NCI-H2196 treated with DMSO at 0.1 percent for 48 hours (cell line): Measurements from ENCODE around the gene NTRK2.

ENCODE experiments used
- DNase-seq: peaks from one replicate; lab custom pipeline; 2025; ENCODE audit not compliant: unreplicated experiment; lab: John Stamatoyannopoulos, UW

The NTRK2 gene

DNA sequence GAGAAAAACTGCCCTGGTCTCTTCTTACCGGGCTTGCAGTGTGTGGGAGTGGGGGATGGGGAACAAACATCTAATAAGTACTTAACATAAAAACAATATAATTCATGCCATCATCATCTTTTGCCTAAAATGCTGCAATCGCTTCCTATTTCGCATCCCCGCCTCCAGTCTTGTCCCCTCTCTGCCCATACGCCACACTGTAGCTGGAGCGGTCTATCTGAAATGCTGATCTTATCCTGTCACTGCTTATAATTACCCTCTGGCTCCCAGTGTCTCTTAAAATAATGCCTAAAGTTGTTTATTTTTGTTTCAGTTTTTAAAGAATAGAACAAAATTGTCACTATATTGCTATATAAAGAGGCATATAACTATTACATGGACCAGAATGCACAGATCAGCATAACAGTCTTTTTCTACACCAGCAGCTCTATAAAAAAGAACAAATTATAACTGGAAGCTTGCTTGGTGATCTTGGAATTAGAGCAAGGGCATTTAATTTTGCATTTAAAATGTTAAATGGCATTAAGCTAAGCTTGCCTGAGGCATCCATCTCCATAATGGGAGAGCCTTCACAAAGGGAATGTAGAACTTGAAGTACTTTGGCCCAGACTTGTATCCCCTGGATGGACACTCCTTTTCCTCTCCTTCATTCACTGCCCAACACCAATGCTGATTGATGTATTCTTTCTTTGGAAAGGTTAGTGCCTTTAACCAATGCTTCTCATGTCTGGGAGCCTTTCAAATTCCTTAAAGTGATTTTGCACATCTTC is 12.2 kb downstream of the NTRK2 start:
- DNase-seq, result no peak

DNA sequence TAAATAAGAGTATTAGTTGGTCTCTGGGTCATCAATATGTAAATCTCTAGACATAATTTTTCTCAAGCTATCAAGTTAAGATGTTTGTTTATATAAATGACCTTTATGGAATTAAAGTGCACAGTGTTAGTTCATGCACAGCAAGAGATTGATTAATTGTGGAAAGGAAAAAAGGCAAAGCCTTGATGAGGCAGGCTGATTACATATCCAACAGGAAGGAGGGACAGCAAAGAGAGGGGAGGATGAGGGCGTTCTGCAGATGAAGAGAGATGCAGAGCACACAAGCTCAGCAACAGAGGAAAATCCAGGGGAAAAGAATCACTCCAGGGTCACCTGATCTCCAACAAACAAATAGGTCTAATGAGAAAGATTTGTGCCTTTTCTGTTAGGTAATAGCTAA is 16.5 kb downstream of the NTRK2 start:
- no peak for DNase-seq

GRCh38 chr9:84688956-84689355 is 19.4 kb downstream of the NTRK2 start:
- no peak for DNase-seq

- DNase-seq, result no peak
These were observed 22.1 kb downstream of the NTRK2 start for GRCh38 chr9:84691634-84692033.

- no peak for DNase-seq
These were observed 24.7 kb downstream of the NTRK2 start for GRCh38 chr9:84694248-84694647.

GRCh38 chr9:84697042-84697441 is 27.5 kb downstream of the NTRK2 start:
- DNase-seq, result no peak

DNA sequence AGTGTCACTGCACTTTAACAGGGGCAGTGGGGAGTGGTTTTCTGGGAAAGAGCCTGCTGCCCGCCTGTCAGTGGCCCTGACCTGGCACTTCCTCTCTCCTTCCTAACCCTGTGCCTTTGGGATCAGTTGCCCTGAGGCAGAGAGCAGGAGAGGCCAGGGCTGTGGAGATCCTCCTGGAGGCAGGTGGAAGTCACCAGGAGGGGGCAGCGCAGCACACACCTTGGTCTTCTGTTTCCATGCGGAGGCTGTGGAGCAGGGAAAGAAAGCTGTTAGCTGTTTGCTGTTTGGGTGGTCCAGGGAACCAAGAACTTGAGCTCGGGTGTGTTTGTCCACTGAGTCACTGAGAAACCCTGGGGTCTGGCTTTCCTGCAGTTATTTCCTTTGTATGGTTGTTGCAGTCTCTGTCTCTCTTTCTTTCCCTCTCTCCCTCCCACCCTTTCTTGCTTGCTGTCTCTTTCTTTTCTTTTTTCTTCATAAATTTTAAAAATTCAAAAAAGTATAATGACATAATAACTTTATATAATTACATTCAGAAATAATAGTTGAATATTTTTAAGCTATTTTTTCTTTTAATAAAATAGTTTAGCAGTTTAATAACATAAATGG is 28.1 kb downstream of the NTRK2 start:
- DNase-seq, result no peak

GRCh38 chr9:84698323-84698722 is 28.8 kb downstream of the NTRK2 start:
- DNase-seq, result no peak

DNA sequence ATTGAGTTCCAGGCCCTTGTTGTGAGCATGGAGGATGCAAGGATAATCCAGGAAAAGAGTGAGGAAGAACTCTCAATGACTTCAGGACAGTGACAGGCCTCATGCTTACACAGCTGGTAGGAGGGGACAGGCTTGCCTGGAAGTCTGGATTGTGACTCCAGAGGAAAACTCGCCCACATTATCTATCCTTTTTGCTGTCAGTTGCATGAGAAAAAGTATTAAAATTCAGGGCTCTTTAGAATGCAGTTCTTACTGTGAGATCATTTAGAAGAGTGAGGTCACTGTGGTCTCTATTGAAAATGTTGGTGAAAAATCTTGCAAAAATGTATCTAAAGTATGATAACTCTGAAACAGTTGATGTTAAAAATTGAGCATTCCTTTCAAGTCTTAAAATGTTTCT is 30.5 kb downstream of the NTRK2 start:
- no peak for DNase-seq

DNA sequence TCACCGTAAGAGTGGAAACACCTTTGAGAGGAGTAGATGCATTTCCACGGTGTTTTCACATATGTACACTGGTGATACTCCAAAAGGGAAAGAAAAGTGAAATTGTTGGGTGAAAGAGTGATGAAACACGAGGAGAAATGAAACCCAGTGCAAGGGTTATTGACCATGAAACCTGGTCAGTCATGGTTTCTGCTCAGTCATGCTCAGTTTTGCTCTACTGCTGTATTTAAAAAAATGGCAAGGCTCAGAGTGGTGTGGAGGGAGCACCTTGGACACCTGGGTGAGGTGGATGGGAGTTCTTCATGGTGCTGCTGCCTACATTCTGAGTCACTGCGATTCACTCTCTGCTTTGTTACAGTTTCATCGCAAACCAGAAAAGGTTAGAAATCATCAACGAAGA is 32.3 kb downstream of the NTRK2 start:
- DNase-seq, result no peak

GRCh38 chr9:84702471-84702870 is 32.9 kb downstream of the NTRK2 start:
- no peak for DNase-seq

DNA sequence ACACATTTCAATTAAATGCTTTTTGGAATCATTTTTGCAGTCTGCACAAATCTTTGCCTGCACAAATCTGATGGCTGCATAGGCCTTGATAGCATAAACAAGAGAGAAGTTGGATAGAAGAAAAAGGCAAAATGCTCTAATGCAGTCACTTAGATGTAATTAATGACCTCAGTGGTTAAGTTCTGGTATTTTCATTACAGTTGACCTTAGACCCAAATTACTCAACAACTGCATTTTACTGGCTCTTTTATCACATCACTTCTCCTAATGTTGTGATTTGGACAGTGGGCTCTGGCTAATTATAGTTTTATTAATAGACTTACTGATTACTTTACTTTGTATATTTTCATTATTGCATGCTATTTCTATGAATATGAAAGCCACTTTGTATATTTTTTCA is 34.3 kb downstream of the NTRK2 start:
- DNase-seq, result no peak

- no peak for DNase-seq
These were observed 35.6 kb downstream of the NTRK2 start for GRCh38 chr9:84705128-84705527.

GRCh38 chr9:84708400-84708799 is 38.9 kb downstream of the NTRK2 start:
- DNase-seq, result no peak

GRCh38 chr9:84709056-84709455 is 39.5 kb downstream of the NTRK2 start:
- no peak for DNase-seq

DNA sequence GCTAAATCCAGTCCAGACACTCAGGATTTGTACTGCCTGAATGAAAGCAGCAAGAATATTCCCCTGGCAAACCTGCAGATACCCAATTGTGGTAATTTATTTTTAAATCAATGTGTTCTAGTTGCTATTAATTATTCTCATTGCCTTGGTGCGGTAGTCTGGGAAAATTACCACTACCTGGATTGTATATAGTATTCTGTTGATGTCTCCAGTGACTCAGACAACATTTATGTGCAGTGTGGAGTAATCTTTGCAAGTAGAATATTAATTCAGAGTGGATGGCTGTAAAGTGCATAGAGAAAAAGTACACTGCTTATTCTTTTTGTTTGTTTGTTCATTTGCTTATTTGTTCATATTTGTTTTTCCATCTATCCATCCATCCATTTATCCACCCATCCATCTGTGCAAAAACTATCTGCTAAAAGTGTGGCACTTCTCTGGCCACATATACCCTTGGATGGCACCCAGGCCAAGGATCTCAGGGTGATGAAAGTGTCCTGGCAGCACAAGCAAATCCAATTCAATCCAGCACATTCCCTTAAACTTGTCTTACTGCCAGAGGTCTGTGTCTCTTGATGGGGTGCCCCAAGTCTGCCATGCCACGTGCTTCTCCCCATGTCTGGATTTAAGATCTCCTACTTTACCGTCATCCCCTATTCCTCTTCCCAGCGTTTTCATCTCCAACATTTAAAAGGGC is 41.3 kb downstream of the NTRK2 start:
- no peak for DNase-seq

DNA sequence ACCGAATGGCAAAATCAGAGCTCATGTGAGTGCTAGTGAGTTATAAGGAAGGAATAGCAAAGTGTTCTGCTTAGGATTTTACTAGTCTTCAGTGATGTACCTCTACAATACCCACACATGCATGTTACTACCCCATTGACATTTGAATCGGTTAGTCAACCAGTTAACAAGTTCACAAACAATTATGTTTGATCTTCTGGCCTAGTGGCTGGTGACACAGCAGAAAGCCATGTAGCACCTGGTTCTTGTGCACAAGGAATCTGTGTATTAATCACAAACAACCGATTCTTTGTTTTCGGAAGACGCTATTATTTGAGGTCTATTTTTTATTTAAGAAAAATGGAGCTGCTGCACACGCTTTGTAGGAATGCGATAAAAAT is 41.9 kb downstream of the NTRK2 start:
- no peak for DNase-seq

- no peak for DNase-seq
These were observed 42.4 kb downstream of the NTRK2 start for GRCh38 chr9:84711936-84712335.

- DNase-seq, result no peak
These were observed 46.7 kb downstream of the NTRK2 start for GRCh38 chr9:84716217-84716616.

DNA sequence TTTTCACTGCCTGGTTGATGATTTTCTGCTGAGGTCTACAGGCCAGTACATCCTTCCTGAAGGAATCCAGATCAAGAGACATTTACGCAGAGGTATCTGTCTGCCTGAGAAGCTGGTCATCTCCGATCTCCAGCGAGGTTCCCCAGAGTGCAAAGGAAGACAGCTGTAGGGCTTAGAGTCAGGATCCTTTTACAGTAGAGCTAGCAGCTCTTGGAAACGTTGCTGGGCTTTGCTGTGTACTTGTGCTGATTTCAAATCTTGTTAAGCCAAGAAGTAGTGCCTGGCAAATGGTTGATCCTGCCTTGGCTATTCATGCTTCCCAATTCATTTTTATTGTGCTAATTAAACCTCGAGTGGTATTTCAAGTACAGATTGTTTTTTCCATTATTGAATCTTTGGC is 48.9 kb downstream of the NTRK2 start:
- DNase-seq, result no peak

- DNase-seq, result no peak
These were observed 53.0 kb downstream of the NTRK2 start for GRCh38 chr9:84722388-84722989.

DNA sequence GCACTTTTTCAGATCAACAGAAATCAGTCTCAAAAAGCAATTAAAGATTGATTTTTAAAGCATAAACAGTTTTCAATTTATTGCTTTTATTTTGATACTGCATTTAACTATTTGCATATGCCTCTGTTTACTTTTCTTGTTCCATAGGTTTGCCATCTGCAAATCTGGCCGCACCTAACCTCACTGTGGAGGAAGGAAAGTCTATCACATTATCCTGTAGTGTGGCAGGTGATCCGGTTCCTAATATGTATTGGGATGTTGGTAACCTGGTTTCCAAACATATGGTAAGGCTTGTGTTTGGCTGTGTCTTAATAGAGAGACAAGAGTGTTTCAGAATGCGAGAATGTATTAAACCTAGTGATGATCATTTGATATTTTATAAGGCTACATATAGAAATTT is 53.9 kb downstream of the NTRK2 start:
- DNase-seq, result no peak
